ENCODE data around the gene BTNL2. TPM values are rescaled to one million over a fixed set of nuclear protein-coding genes. Genes with fewer than 3 reads are reported as not detected.
A peak's percentile ranks its signal among the peaks of the same experiment; 100 is the strongest.

BTNL2 gene
- polyA plus RNA-seq, 1 donor (not counting 4 experiments of a cell fraction or from before 2014, with no cell fraction given), result not detected

DNA sequence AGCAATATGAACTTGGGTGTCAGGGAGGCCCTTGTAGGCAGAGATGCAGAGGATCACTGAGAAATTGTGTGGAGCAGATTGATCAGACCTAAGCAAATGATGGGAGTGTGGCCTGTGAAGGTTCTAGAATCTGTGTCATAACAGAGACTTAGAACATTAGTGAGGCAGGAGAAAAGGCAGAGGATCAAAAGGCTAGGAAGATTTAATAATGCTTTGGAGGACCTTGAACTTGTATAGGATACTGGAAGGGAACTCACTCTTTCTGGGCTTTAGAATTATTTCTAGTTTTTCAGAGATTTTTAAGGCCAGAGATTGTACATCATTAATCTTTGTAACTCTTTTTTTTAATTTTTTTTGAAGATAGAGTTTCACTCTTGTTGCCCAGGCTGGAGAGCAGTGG, 35.2 kb downstream of the BTNL2 start, which contains the start of gene TSBP1:
Gene TSBP1 (minus strand): TSS at position 101 of the 400 bp plus-strand sequence. CDS start 197 bp downstream, outside the sequence.
- H3K27ac ChIP-seq (ENCODE audit: control insufficient read depth, insufficient read depth, low read length), result no peak within 1 kb of the TSS
- no peak within 1 kb of the TSS for H3K4me3 ChIP-seq (ENCODE audit: control insufficient read depth in 2 of 3, extremely low read depth in 1 of 3, insufficient read depth in 2 of 3, low read depth in 1 of 3, low read length in 3 of 3)
- no peaks in the 10 kb centered on the region for H3K36me3 ChIP-seq (ENCODE audit: control insufficient read depth in 2 of 2, extremely low read depth in 1 of 2, insufficient read depth in 2 of 2, low read length in 2 of 2)
- H3K4me2 ChIP-seq (ENCODE audit: control insufficient read depth, extremely low read depth, insufficient read depth, low read depth, low read length), result no peak within 1 kb of the TSS
- no peaks in the 10 kb centered on the region for H4K20me1 ChIP-seq (ENCODE audit: control insufficient read depth, extremely low read depth, insufficient read depth, low read length)
- peak within 1 kb of the TSS; percentile 27 for H2AFZ ChIP-seq (ENCODE audit: control insufficient read depth, low read length)
- TF ChIP-seq, protein P1, sequence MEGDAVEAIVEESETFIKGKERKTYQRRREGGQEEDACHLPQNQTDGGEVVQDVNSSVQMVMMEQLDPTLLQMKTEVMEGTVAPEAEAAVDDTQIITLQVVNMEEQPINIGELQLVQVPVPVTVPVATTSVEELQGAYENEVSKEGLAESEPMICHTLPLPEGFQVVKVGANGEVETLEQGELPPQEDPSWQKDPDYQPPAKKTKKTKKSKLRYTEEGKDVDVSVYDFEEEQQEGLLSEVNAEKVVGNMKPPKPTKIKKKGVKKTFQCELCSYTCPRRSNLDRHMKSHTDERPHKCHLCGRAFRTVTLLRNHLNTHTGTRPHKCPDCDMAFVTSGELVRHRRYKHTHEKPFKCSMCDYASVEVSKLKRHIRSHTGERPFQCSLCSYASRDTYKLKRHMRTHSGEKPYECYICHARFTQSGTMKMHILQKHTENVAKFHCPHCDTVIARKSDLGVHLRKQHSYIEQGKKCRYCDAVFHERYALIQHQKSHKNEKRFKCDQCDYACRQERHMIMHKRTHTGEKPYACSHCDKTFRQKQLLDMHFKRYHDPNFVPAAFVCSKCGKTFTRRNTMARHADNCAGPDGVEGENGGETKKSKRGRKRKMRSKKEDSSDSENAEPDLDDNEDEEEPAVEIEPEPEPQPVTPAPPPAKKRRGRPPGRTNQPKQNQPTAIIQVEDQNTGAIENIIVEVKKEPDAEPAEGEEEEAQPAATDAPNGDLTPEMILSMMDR (optimal IDR thresholded peaks at IDR 0.05 in 1 of 3, IDR thresholded peaks at IDR 0.05 in 1 of 3, conservative IDR thresholded peaks at IDR 0.05 in 1 of 3; ENCODE audit: extremely low read depth in 1 of 3, insufficient read depth in 2 of 3, low read length in 3 of 3), result no peak
- H3K4me1 ChIP-seq (ENCODE audit: control insufficient read depth, extremely low read depth, insufficient read depth, low read length), result peaks cover 18% of the 10 kb centered on the region
- no peaks in the 10 kb centered on the region for H3K27me3 ChIP-seq (ENCODE audit: control insufficient read depth, extremely low read depth, insufficient read depth, low read length)
- FAIRE-seq, result no peak
- dilution Hi-C loops (cut with MboI; ENCODE audit: extremely low pct_ligation_motif_present, low sequenced_read_pairs), result no loop called here
- H3K9me3 ChIP-seq (ENCODE audit: control insufficient read depth, low read depth, low read length), result no peaks in the 10 kb centered on the region
- H3K9me1 ChIP-seq (ENCODE audit: control insufficient read depth, extremely low read depth, insufficient read depth, low read length), result no peaks in the 10 kb centered on the region
- no peaks in the 10 kb centered on the region for H3K79me2 ChIP-seq (ENCODE audit: control insufficient read depth, insufficient read depth, low read length)
- DNase-seq (ENCODE audit: low read depth, low spot score), result no peak
- no peak within 1 kb of the TSS for H3K9ac ChIP-seq (ENCODE audit: control insufficient read depth, extremely low read depth, insufficient read depth, low read length)

DNA sequence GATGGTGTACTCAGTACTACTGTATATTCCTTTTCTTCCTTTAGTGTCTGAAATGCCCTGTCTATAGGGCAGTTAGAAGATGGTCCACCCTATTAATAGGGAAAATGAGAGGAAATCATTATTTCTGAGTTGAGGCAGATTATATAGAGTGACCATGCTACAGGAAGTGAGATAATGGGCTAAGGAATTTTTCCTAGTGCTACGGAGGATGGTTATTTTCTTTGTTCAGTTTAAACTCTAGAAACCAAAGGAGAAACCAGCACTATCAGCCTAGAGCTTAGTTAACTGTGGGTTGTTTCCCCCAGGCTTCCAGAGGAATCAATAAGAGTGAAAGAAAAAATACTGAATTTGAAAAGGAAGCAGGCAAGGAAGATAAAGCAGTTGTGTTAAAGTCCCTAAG, 35.8 kb downstream of the BTNL2 start:
- TF ChIP-seq EZH2 (IDR thresholded peaks at IDR 0.05; ENCODE audit: low read length), result no peak
- TF ChIP-seq, protein P1 (optimal IDR thresholded peaks at IDR 0.05 in 1 of 3, IDR thresholded peaks at IDR 0.05 in 1 of 3, conservative IDR thresholded peaks at IDR 0.05 in 1 of 3; ENCODE audit: extremely low read depth in 1 of 3, insufficient read depth in 2 of 3, low read length in 3 of 3), result no peak
- Histone ChIP-seq H2AFZ (ENCODE audit: control insufficient read depth, low read length) (peak overlapping the region; percentile 27), H3K27me3 (ENCODE audit: control insufficient read depth, extremely low read depth, insufficient read depth, low read length) (no peaks in the 10 kb centered on the region), H3K4me2 (ENCODE audit: control insufficient read depth, extremely low read depth, insufficient read depth, low read depth, low read length) (no peak overlapping the region), H3K9ac (ENCODE audit: control insufficient read depth, extremely low read depth, insufficient read depth, low read length) (no peak overlapping the region), H3K4me3 (ENCODE audit: control insufficient read depth in 2 of 3, extremely low read depth in 1 of 3, insufficient read depth in 2 of 3, low read depth in 1 of 3, low read length in 3 of 3) (no peak overlapping the region), H3K9me1 (ENCODE audit: control insufficient read depth, extremely low read depth, insufficient read depth, low read length) (no peaks in the 10 kb centered on the region), H3K4me1 (ENCODE audit: control insufficient read depth, extremely low read depth, insufficient read depth, low read length) (peaks cover 18% of the 10 kb centered on the region), H3K9me3 (ENCODE audit: control insufficient read depth, low read depth, low read length) (no peaks in the 10 kb centered on the region), H4K20me1 (ENCODE audit: control insufficient read depth, extremely low read depth, insufficient read depth, low read length) (no peaks in the 10 kb centered on the region), H3K36me3 (ENCODE audit: control insufficient read depth in 2 of 2, extremely low read depth in 1 of 2, insufficient read depth in 2 of 2, low read length in 2 of 2) (no peaks in the 10 kb centered on the region), H3K79me2 (ENCODE audit: control insufficient read depth, insufficient read depth, low read length) (no peaks in the 10 kb centered on the region), H3K27ac (ENCODE audit: control insufficient read depth, insufficient read depth, low read length) (no peak overlapping the region)
- DNase-seq (ENCODE audit: low read depth, low spot score), result no peak
- dilution Hi-C loops (cut with MboI; ENCODE audit: extremely low pct_ligation_motif_present, low sequenced_read_pairs), result no loop called here
- no peak for FAIRE-seq

Data from keratinocyte (primary cell).